K562 (cell line): Measurements from ENCODE around the gene ATXN1. TPM values are rescaled to one million over a fixed set of nuclear protein-coding genes. Genes with fewer than 3 reads are reported as not detected.

Source experiments
- ATAC-seq: fragments of 200-7000 bp; cut with Tn5 transposase; 3 replicates; pipeline ENCODE4 v1.9.1; 2020; ENCODE audit warnings: moderate library complexity
- BruUV-seq: library from RNA; stranded (reverse); fragments of 400-500 nt; replicated peaks from 2 replicates; lab custom pipeline; 2021; lab: Mats Ljungman, UMichigan
- CTCF ChIA-PET: fragments of 300-600 bp; formaldehyde crosslinking; extraction: SDS; loops from one replicate; lab custom pipeline; 2021; ENCODE audit warnings: low intra/inter-chr PET ratio; lab: Yijun Ruan, JAX
- POLR2A ChIA-PET: fragments of 300-600, 350-650 bp; sonication (Branson Sonifier 250); formaldehyde crosslinking; extraction: SDS; loops from one replicate; lab custom pipeline; 2021; ENCODE audit warnings: antibody characterized with exemption, inconsistent platforms; lab: Yijun Ruan, JAX
- DNase-seq, 4 experiments: peaks; one replicate each; pipeline versions ENCODE4 v3.0.0 to v3.0.0-alpha.2; 2011 to 2018; ENCODE audit warnings: low spot score in 3 of 4, mixed read lengths in 3 of 4; ENCODE audit errors: extremely low read depth in 1 of 4
- FAIRE-seq: peaks from 2 replicates; lab custom pipeline; 2011; peaks lifted over from hg19 to GRCh38; lab: Jason Lieb, UNC
- H2AFZ ChIP-seq: 2 replicates; pipeline ENCODE4 v1.6.0; 2011; ENCODE audit warnings: low read depth, low read length, control low read depth, inconsistent platforms
- H3K27ac ChIP-seq: fragments of 200-600 bp; 3 replicates; pipeline ENCODE4 v1.8.0; 2011; ENCODE audit warnings: low read depth, mild to moderate bottlenecking, control low read depth, inconsistent platforms, low read length, moderate library complexity, mixed read lengths; ENCODE audit errors: extremely low read depth
- H3K27me3 ChIP-seq, 2 experiments: fragments of 300-600 bp in 1 of 2; 2 replicates in 1 of 2; 3 replicates in 1 of 2; pipeline versions ENCODE4 v1.6.0 to v1.8.0; 2011; ENCODE audit warnings: inconsistent platforms in 2 of 2, low read length in 2 of 2, mild to moderate bottlenecking in 1 of 2, mixed read lengths in 1 of 2, moderate library complexity in 1 of 2; ENCODE audit not compliant: control insufficient read depth in 2 of 2, insufficient read depth in 2 of 2
- H3K36me3 ChIP-seq: fragments of 300-600 bp; 3 replicates; pipeline ENCODE4 v1.8.0; 2011; ENCODE audit warnings: mild to moderate bottlenecking, low read length, inconsistent platforms; ENCODE audit not compliant: control insufficient read depth, insufficient read depth
- H3K4me1 ChIP-seq, 2 experiments: fragments of 200-600 bp in 1 of 2; replicated peaks in 1 of 2; 2 replicates in 1 of 2; 3 replicates in 1 of 2; pipeline versions ENCODE4 v1.5.1 to v1.8.0; 2011; ENCODE audit warnings: inconsistent platforms in 2 of 2, low read length in 2 of 2, mild to moderate bottlenecking in 1 of 2, mixed read lengths in 1 of 2, moderate library complexity in 1 of 2; ENCODE audit not compliant: control insufficient read depth in 2 of 2, insufficient read depth in 2 of 2
- H3K4me2 ChIP-seq: 2 replicates; pipeline ENCODE4 v1.6.1; 2011; ENCODE audit warnings: low read length, control low read depth, inconsistent platforms, mixed read lengths; ENCODE audit not compliant: insufficient read depth
- H3K4me3 ChIP-seq: fragments of 200-600 bp; sonication (generic), shearing (Covaris generic); 2 replicates; pipeline ENCODE4 v1.5.1; 2016; ENCODE audit warnings: control low read depth, inconsistent platforms
- H3K79me2 ChIP-seq: fragments of 200-600 bp; 3 replicates; pipeline ENCODE4 v1.8.0; 2011; ENCODE audit warnings: low read length, inconsistent platforms; ENCODE audit not compliant: control insufficient read depth, insufficient read depth
- H3K9ac ChIP-seq, 2 experiments: 2 replicates each; pipeline versions ENCODE4 v1.6.0 to v1.6.1; 2011; ENCODE audit warnings: low read depth in 2 of 2, low read length in 2 of 2, control low read depth in 1 of 2, inconsistent platforms in 1 of 2, mild to moderate bottlenecking in 1 of 2, mixed read lengths in 1 of 2; ENCODE audit not compliant: insufficient read depth in 1 of 2
- H3K9me1 ChIP-seq: one replicate; pipeline ENCODE4 v1.6.0; 2011; ENCODE audit warnings: inconsistent platforms, mild to moderate bottlenecking, low read length, moderate library complexity; ENCODE audit not compliant: control insufficient read depth, insufficient read depth
- H3K9me3 ChIP-seq: replicated peaks from 2 replicates; pipeline ENCODE4 v1.5.1; 2011; ENCODE audit warnings: low read depth, low read length, inconsistent platforms; ENCODE audit not compliant: control insufficient read depth, insufficient read depth
- H4K20me1 ChIP-seq: replicated peaks from 2 replicates; pipeline ENCODE4 v1.6.1; 2011; ENCODE audit warnings: low read length, inconsistent platforms, mixed read lengths; ENCODE audit not compliant: control insufficient read depth, insufficient read depth
- CREB3L1 ChIP-seq: fragments of 450-650 bp; IDR thresholded peaks from 2 replicates; pipeline ENCODE4 v1.6.1; 2014; ENCODE audit warnings: low read depth, mild to moderate bottlenecking, moderate library complexity, borderline replicate concordance
- HCFC1 ChIP-seq: IDR thresholded peaks from 2 replicates; pipeline ENCODE4 v1.6.1; 2012; ENCODE audit warnings: low read depth, low read length, improper control_type of control experiment
- MCM3 ChIP-seq: fragments of 450-650 bp; IDR thresholded peaks from 2 replicates; pipeline ENCODE4 v1.6.1; 2016
- SMARCB1 ChIP-seq: IDR thresholded peaks from 2 replicates; pipeline ENCODE4 v1.6.1; 2011; ENCODE audit warnings: improper control_type of control experiment, low read depth; ENCODE audit not compliant: insufficient read length
- ZKSCAN8 ChIP-seq: fragments of 200-800 bp; sonication (Bioruptor generic); IDR thresholded peaks from 2 replicates; pipeline ENCODE4 v1.6.1; 2016; ENCODE audit warnings: missing genetic modification characterization, missing compliant biosample characterization
- WGBS: fragments of 100-300 bp; shearing (Covaris generic); methylation state at CpG from one replicate; pipeline ENCODE4 v1.1.6; 2016; ENCODE audit warnings: low coverage, mixed read lengths; ENCODE audit not compliant: insufficient coverage; ENCODE audit errors: missing lambda C conversion rate; 5-methylcytosine and 5-hydroxymethylcytosine counted together
- in situ Hi-C: fragments of 300-500 bp; cut with MboI; formaldehyde crosslinking; loops from 4 replicates; pipeline ENCODE4 v1.15.0; 2018; ENCODE audit warnings: inconsistent platforms, mixed read lengths
- intact Hi-C: fragments of 100-400 bp; cut with micrococcal nuclease; formaldehyde crosslinking; loops from 2 replicates; pipeline ENCODE4 v1.14.2; 2022
- polyA plus RNA-seq, 8 experiments: library from polyadenylated mRNA; depleted of rRNA in 4 of 8; stranded (reverse) in 5 of 8; unstranded in 3 of 8; fragments of >200 nt; fragmentation: Nextera tagmentation in 2 of 8; fragmentation: Illumina TruSeq in 1 of 8; extraction: Ambion mirVana in 2 of 8; extraction: Trizol in 1 of 8; gene quantifications; 2 replicates each; pipeline versions ENCODE4 v1.2.1 to v1.2.3, GENCODE V29; 2011 to 2014; ENCODE audit warnings: inconsistent platforms in 1 of 8, missing spikeins in 1 of 8
- total RNA-seq, 7 experiments: library from RNA; depleted of rRNA in 6 of 7; stranded (reverse); fragments of >200 nt in 6 of 7; fragmentation: Illumina TruSeq in 2 of 7; extraction: Trizol in 2 of 7; gene quantifications; 2 replicates each; pipeline versions ENCODE4 v1.2.1 to v1.2.3, GENCODE V29; 2011 to 2021; ENCODE audit warnings: low replicate concordance in 1 of 7
- TF ChIP-seq, protein P1 (sequence below): fragments of 200-800 bp; sonication (Bioruptor generic); IDR thresholded peaks from 2 replicates; pipeline ENCODE4 v1.6.1; 2017; ENCODE audit warnings: missing genetic modification characterization, missing compliant biosample characterization

ATXN1 gene
- total and polyA plus RNA-seq, 9 of the 15 experiments (the other 6 are each of a cell fraction or from before 2014, with no cell fraction given): under 0.01 to 1.2 (median 0.58) TPM

DNA sequence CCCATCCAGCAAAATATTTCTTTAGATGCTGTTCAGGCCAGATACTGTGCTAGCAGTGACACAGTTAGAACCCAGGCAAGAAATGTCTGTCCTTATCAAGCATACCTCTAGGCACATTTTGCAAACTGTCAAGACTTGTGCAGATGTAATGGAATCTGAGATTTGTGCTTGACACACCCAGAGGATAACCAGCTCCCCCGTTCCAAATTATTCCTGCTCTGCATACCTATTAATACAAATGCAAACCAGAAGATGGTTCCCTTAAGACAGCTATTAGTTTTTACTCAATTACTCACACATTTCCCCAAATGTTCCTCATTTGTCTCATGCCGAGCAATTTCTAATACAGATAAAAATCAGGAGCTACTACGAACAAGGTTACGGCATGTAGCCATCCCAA, 40.4 kb downstream of the ATXN1 start:
- H3K9me3 ChIP-seq: no peaks in the 10 kb centered on the region
- H3K36me3 ChIP-seq: no peaks in the 10 kb centered on the region
- no TSS peak for BruUV-seq
- POLR2A ChIA-PET: interaction anchor here (1.1 to 1.5 kb wide), 3 partner anchors 10 to 20 kb away, joined by 3 to 4 read pairs (median 3); no protein-coding TSS in a partner anchor
- ATAC-seq: no peak
- no peaks in the 10 kb centered on the region for H3K79me2 ChIP-seq
- no peaks in the 10 kb centered on the region for H3K9me1 ChIP-seq
- TF ChIP-seq SMARCB1: no peak
- no peak for TF ChIP-seq HCFC1
- TF ChIP-seq, all 486 proteins: peak for 0
- Histone ChIP-seq H3K4me2 (no peak overlapping the region), H3K4me3 (no peak overlapping the region), H2AFZ (no peak overlapping the region), H4K20me1 (no peaks in the 10 kb centered on the region), H3K4me1 (no peaks in the 10 kb centered on the region), H3K27me3 (peaks cover 3 to 4% of the 10 kb centered on the region in 2 experiments; a peak in 2 of 5 replicates), H3K9ac (no peak overlapping the region), H3K27ac (no peak overlapping the region)
- no peak for DNase-seq
- CTCF ChIA-PET: no interaction called here
- WGBS: 1% methylated on average over 4 of the region's 4 CpGs
- no peak for FAIRE-seq
- intact Hi-C loops (no loop called here), in situ Hi-C loops (no loop called here)

GRCh38 chr6:16719488-16719887, 41.8 kb downstream of the ATXN1 start:
- no peak for ATAC-seq
- Histone ChIP-seq H3K79me2 (no peaks in the 10 kb centered on the region), H3K27ac (no peak overlapping the region), H3K4me3 (no peak overlapping the region), H3K27me3 (peaks cover 0 to 3% of the 10 kb centered on the region in 2 experiments; a peak in 1 of 5 replicates), H3K4me2 (no peak overlapping the region), H4K20me1 (no peaks in the 10 kb centered on the region), H3K4me1 (no peaks in the 10 kb centered on the region), H3K9me3 (no peaks in the 10 kb centered on the region), H3K9ac (no peak overlapping the region), H2AFZ (no peak overlapping the region), H3K36me3 (no peaks in the 10 kb centered on the region), H3K9me1 (no peaks in the 10 kb centered on the region)
- in situ Hi-C loops: no loop called here
- no TSS peak for BruUV-seq
- CTCF ChIA-PET: no interaction called here
- WGBS: 2% methylated on average over 8 of the region's 8 CpGs
- no peak for DNase-seq
- POLR2A ChIA-PET: no interaction called here
- intact Hi-C loops: no loop called here
- no peak for FAIRE-seq
- TF ChIP-seq ZKSCAN8: no peak
- no peak for TF ChIP-seq MCM3
- TF ChIP-seq, protein P1, sequence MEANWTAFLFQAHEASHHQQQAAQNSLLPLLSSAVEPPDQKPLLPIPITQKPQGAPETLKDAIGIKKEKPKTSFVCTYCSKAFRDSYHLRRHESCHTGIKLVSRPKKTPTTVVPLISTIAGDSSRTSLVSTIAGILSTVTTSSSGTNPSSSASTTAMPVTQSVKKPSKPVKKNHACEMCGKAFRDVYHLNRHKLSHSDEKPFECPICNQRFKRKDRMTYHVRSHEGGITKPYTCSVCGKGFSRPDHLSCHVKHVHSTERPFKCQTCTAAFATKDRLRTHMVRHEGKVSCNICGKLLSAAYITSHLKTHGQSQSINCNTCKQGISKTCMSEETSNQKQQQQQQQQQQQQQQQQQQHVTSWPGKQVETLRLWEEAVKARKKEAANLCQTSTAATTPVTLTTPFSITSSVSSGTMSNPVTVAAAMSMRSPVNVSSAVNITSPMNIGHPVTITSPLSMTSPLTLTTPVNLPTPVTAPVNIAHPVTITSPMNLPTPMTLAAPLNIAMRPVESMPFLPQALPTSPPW (CRISPR knock-in tag): no peak
- TF ChIP-seq CREB3L1: no peak
